ENCODE measurements around the gene C11orf68. TPM values are rescaled to one million over a fixed set of nuclear protein-coding genes. Genes with fewer than 3 reads are reported as not detected.

The C11orf68 gene
- total and polyA plus RNA-seq, 3 experiments from 2014 or later: 18.7 to 70.3 (median 21.4) TPM

Other genes with a start within 250 kb of the C11orf68 start
- gene KAT5, start 206.8 kb downstream of the C11orf68 start, total RNA-seq: 10 to 100 TPM; 79.9 to 87.1 TPM
- 49.5 TPM for gene KAT5, start 206.8 kb downstream of the C11orf68 start, polyA plus RNA-seq
- gene RNASEH2C, start 198.3 kb downstream of the C11orf68 start, total RNA-seq: 100 to 1,000 TPM; 106 to 114 TPM
- gene RNASEH2C, start 198.3 kb downstream of the C11orf68 start, polyA plus RNA-seq: 87.7 TPM
- 10 to 100 TPM; 16.2 to 17.4 TPM for gene AP5B1, start 138.1 kb downstream of the C11orf68 start, total RNA-seq
- gene AP5B1, start 138.1 kb downstream of the C11orf68 start, polyA plus RNA-seq: 18.1 TPM
- gene OVOL1, start 132.0 kb downstream of the C11orf68 start, total RNA-seq: not detected
- not detected for gene OVOL1, start 132.0 kb downstream of the C11orf68 start, polyA plus RNA-seq
- gene SNX32, start 85.1 kb downstream of the C11orf68 start, total RNA-seq: 1 to 10 TPM; 2.0 to 2.8 TPM
- 0.77 TPM for gene SNX32, start 85.1 kb downstream of the C11orf68 start, polyA plus RNA-seq
- 1,000 to 10,000 TPM; 1,172 to 1,226 TPM for gene CFL1, start 60.9 kb downstream of the C11orf68 start, total RNA-seq
- 3,347 TPM for gene CFL1, start 60.9 kb downstream of the C11orf68 start, polyA plus RNA-seq
- gene MUS81, start 58.6 kb downstream of the C11orf68 start, total RNA-seq: 10 to 100 TPM; 84.7 to 85.8 TPM
- gene MUS81, start 58.6 kb downstream of the C11orf68 start, polyA plus RNA-seq: 35.2 TPM
- 1 to 10 TPM; 3.9 to 4.0 TPM for gene EFEMP2, start 46.3 kb downstream of the C11orf68 start, total RNA-seq
- gene EFEMP2, start 46.3 kb downstream of the C11orf68 start, polyA plus RNA-seq: 0.23 TPM
- 10 to 100 TPM; 40.9 to 44.3 TPM for gene CTSW, start 39.2 kb downstream of the C11orf68 start, total RNA-seq
- 1,046 TPM for gene CTSW, start 39.2 kb downstream of the C11orf68 start, polyA plus RNA-seq
- 100 to 1,000 TPM; 121 to 123 TPM for gene FIBP, start 30.6 kb downstream of the C11orf68 start, total RNA-seq
- gene FIBP, start 30.6 kb downstream of the C11orf68 start, polyA plus RNA-seq: 78.6 TPM
- gene CCDC85B, start 28.4 kb downstream of the C11orf68 start, total RNA-seq: 10 to 100 TPM; 81.3 to 86.7 TPM
- 94.4 TPM for gene CCDC85B, start 28.4 kb downstream of the C11orf68 start, polyA plus RNA-seq
- 10 to 100 TPM; 26.4 to 26.9 TPM for gene FOSL1, start 18.7 kb downstream of the C11orf68 start, total RNA-seq
- 0.51 TPM for gene FOSL1, start 18.7 kb downstream of the C11orf68 start, polyA plus RNA-seq
- 100 to 1,000 TPM in 1 of 2 experiments, 10 to 100 TPM in 1; 94.6 to 103 TPM for gene DRAP1, start 364 bp upstream of the C11orf68 start, total RNA-seq
- 115 TPM for gene DRAP1, start 364 bp upstream of the C11orf68 start, polyA plus RNA-seq
- gene TSGA10IP, start 26.4 kb upstream of the C11orf68 start, total RNA-seq: not detected
- gene TSGA10IP, start 26.4 kb upstream of the C11orf68 start, polyA plus RNA-seq: not detected
- 10 to 100 TPM; 69.9 to 70.2 TPM for gene SART1, start 42.7 kb upstream of the C11orf68 start, total RNA-seq
- 50.1 TPM for gene SART1, start 42.7 kb upstream of the C11orf68 start, polyA plus RNA-seq
- gene EIF1AD, start 83.1 kb upstream of the C11orf68 start, total RNA-seq: 10 to 100 TPM; 81.2 to 81.3 TPM
- gene EIF1AD, start 83.1 kb upstream of the C11orf68 start, polyA plus RNA-seq: 16.1 TPM
- 100 to 1,000 TPM; 264 to 268 TPM for gene BANF1, start 83.4 kb upstream of the C11orf68 start, total RNA-seq
- gene BANF1, start 83.4 kb upstream of the C11orf68 start, polyA plus RNA-seq: 205 TPM
- not detected for gene CST6, start 92.9 kb upstream of the C11orf68 start, total RNA-seq
- not detected for gene CST6, start 92.9 kb upstream of the C11orf68 start, polyA plus RNA-seq
- gene CATSPER1, start 107.4 kb upstream of the C11orf68 start, total RNA-seq: not detected
- not detected for gene CATSPER1, start 107.4 kb upstream of the C11orf68 start, polyA plus RNA-seq
- gene GAL3ST3, start 130.1 kb upstream of the C11orf68 start, total RNA-seq: not detected
- not detected for gene GAL3ST3, start 130.1 kb upstream of the C11orf68 start, polyA plus RNA-seq
- 100 to 1,000 TPM; 261 to 274 TPM for gene SF3B2, start 133.3 kb upstream of the C11orf68 start, total RNA-seq
- gene SF3B2, start 133.3 kb upstream of the C11orf68 start, polyA plus RNA-seq: 134 TPM
- gene PACS1, start 151.2 kb upstream of the C11orf68 start, total RNA-seq: 10 to 100 TPM; 73.3 to 77.4 TPM
- 86.1 TPM for gene PACS1, start 151.2 kb upstream of the C11orf68 start, polyA plus RNA-seq